SK-N-SH treated with all-trans-retinoic acid at 6 μM for 48 hours (cell line): ENCODE data around the gene POLD4.

Experiments
- ATAC-seq: fragments of 200-7000 bp; cut with Tn5 transposase; 3 replicates; pipeline ENCODE4 v1.9.1; 2020; ENCODE audit warnings: mild to moderate bottlenecking, moderate library complexity
- ARNTL ChIP-seq: fragments of 450-650 bp; formaldehyde crosslinking; IDR thresholded peaks from 2 replicates; pipeline ENCODE4 v1.5.0; 2020; ENCODE audit warnings: low read depth, mild to moderate bottlenecking, moderate library complexity, borderline replicate concordance
- BACH2 ChIP-seq: fragments of 250-450 bp; sonication (Bioruptor Pico); IDR thresholded peaks from 2 replicates; pipeline ENCODE4 v1.9.0; 2021; ENCODE audit warnings: mild to moderate bottlenecking, borderline replicate concordance
- CREB5 ChIP-seq: fragments of 250-450 bp; sonication (Bioruptor Pico); IDR thresholded peaks from 2 replicates; pipeline ENCODE4 v1.5.1; 2020; ENCODE audit warnings: low read depth, mild to moderate bottlenecking, moderate library complexity
- CSDC2 ChIP-seq: fragments of 250-450 bp; sonication (Bioruptor Pico); IDR thresholded peaks from 2 replicates; pipeline ENCODE4 v1.5.0; 2020; ENCODE audit warnings: mild to moderate bottlenecking, moderate library complexity
- ESRRG ChIP-seq: fragments of 250-450 bp; sonication (Bioruptor Pico); IDR thresholded peaks from 2 replicates; pipeline ENCODE4 v1.6.1; 2021; ENCODE audit warnings: mild to moderate bottlenecking
- OSR1 ChIP-seq: fragments of 250-450 bp; sonication (Bioruptor Pico); IDR thresholded peaks from 2 replicates; pipeline ENCODE4 v1.8.0; 2022; ENCODE audit warnings: moderate library complexity, mild to moderate bottlenecking, inconsistent platforms
- POU6F1 ChIP-seq: fragments of 250-450 bp; sonication (Bioruptor Pico); IDR thresholded peaks from 2 replicates; pipeline ENCODE4 v1.8.0; 2021; ENCODE audit warnings: low read depth, mild to moderate bottlenecking, moderate library complexity, borderline replicate concordance
- PPARA ChIP-seq: fragments of 250-450 bp; sonication (Bioruptor Pico); IDR thresholded peaks from 2 replicates; pipeline ENCODE4 v1.5.0; 2020; ENCODE audit warnings: mild to moderate bottlenecking, borderline replicate concordance
- RARB ChIP-seq: fragments of 250-450 bp; sonication (Bioruptor Pico); IDR thresholded peaks from 2 replicates; pipeline ENCODE4 v1.8.0; 2021; ENCODE audit warnings: mild to moderate bottlenecking, moderate library complexity
- SNAI2 ChIP-seq: fragments of 250-450 bp; sonication (Bioruptor Pico); IDR thresholded peaks from 2 replicates; pipeline ENCODE4 v1.5.0; 2020; ENCODE audit warnings: mild to moderate bottlenecking, moderate library complexity
- TCF4 ChIP-seq: fragments of 250-450 bp; sonication (Bioruptor Pico); IDR thresholded peaks from 2 replicates; pipeline ENCODE4 v1.8.0; 2021; ENCODE audit warnings: mild to moderate bottlenecking, moderate library complexity, borderline replicate concordance
- TOX ChIP-seq: fragments of 250-450 bp; sonication (Bioruptor Pico); IDR thresholded peaks from 2 replicates; pipeline ENCODE4 v1.8.0; 2021; ENCODE audit warnings: mild to moderate bottlenecking, moderate library complexity, borderline replicate concordance
- TSHZ2 ChIP-seq: fragments of 250-450 bp; sonication (Bioruptor Pico); IDR thresholded peaks from 2 replicates; pipeline ENCODE4 v1.5.0; 2020; ENCODE audit warnings: mild to moderate bottlenecking, moderate library complexity
- ZC3H10 ChIP-seq: fragments of 250-450 bp; sonication (Bioruptor Pico); IDR thresholded peaks from 2 replicates; pipeline ENCODE4 v1.5.1; 2021; ENCODE audit warnings: mild to moderate bottlenecking, moderate library complexity
- ZFP3 ChIP-seq: fragments of 250-450 bp; sonication (Bioruptor Pico); IDR thresholded peaks from 2 replicates; pipeline ENCODE4 v1.5.0; 2020; ENCODE audit warnings: mild to moderate bottlenecking, moderate library complexity
- ZFP30 ChIP-seq: fragments of 450-650 bp; formaldehyde crosslinking; IDR thresholded peaks from 2 replicates; pipeline ENCODE4 v1.5.0; 2022; ENCODE audit warnings: mild to moderate bottlenecking, moderate library complexity
- ZNF565 ChIP-seq: fragments of 450-650 bp; formaldehyde crosslinking; conservative IDR thresholded peaks from 2 replicates; pipeline ENCODE4 v1.5.0; 2020; ENCODE audit warnings: low read depth, mild to moderate bottlenecking, moderate library complexity
- ZNF70 ChIP-seq: fragments of 450-650 bp; formaldehyde crosslinking; IDR thresholded peaks from 2 replicates; pipeline ENCODE4 v1.5.0; 2020; ENCODE audit warnings: mild to moderate bottlenecking, moderate library complexity
- ZNF8 ChIP-seq: fragments of 450-650 bp; formaldehyde crosslinking; IDR thresholded peaks from 2 replicates; pipeline ENCODE4 v1.5.0; 2020; ENCODE audit warnings: mild to moderate bottlenecking, moderate library complexity
- TF ChIP-seq, protein P1 (sequence below): fragments of 250-450 bp; sonication (Bioruptor Pico); IDR thresholded peaks from 2 replicates; pipeline ENCODE4 v1.5.1; 2021; ENCODE audit warnings: mild to moderate bottlenecking, moderate library complexity
- TF ChIP-seq, protein P2 (sequence below): fragments of 250-450 bp; sonication (Bioruptor Pico); IDR thresholded peaks from 2 replicates; pipeline ENCODE4 v1.8.0; 2020; ENCODE audit warnings: mild to moderate bottlenecking, moderate library complexity, borderline replicate concordance

The POLD4 gene

GRCh38 chr11:67375320-67376055 lies 22.1 kb upstream of the POLD4 start (continued):
- TF ChIP-seq BACH2 (CRISPR knock-in tag) (no peak), CREB5 (CRISPR knock-in tag) (no peak), ESRRG (no peak), SNAI2 (CRISPR knock-in tag) (no peak), ZNF70 (CRISPR knock-in tag) (no peak)
- TF ChIP-seq, protein P1, sequence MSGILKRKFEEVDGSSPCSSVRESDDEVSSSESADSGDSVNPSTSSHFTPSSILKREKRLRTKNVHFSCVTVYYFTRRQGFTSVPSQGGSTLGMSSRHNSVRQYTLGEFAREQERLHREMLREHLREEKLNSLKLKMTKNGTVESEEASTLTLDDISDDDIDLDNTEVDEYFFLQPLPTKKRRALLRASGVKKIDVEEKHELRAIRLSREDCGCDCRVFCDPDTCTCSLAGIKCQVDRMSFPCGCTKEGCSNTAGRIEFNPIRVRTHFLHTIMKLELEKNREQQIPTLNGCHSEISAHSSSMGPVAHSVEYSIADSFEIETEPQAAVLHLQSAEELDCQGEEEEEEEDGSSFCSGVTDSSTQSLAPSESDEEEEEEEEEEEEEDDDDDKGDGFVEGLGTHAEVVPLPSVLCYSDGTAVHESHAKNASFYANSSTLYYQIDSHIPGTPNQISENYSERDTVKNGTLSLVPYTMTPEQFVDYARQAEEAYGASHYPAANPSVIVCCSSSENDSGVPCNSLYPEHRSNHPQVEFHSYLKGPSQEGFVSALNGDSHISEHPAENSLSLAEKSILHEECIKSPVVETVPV (CRISPR knock-in tag), result no peak
- TF ChIP-seq, all 23 proteins: peak for 0

- no peak for TF ChIP-seq TCF4 (CRISPR knock-in tag)
- TF ChIP-seq, all 23 proteins: peak for 0
- ATAC-seq, result peak; percentile 22
Observed at GRCh38 chr11:67374571-67375281, 21.4 kb upstream of the POLD4 start.

GRCh38 chr11:67373648-67374570 lies 20.6 kb upstream of the POLD4 start:
- ATAC-seq, result peak; percentile 71
- TF ChIP-seq OSR1 (CRISPR knock-in tag) (no peak), TCF4 (CRISPR knock-in tag) (no peak), ZNF8 (CRISPR knock-in tag) (no peak), RARB (CRISPR knock-in tag) (no peak), ARNTL (CRISPR knock-in tag) (no peak), ZC3H10 (CRISPR knock-in tag) (no peak), CSDC2 (no peak)
- TF ChIP-seq, protein P2, sequence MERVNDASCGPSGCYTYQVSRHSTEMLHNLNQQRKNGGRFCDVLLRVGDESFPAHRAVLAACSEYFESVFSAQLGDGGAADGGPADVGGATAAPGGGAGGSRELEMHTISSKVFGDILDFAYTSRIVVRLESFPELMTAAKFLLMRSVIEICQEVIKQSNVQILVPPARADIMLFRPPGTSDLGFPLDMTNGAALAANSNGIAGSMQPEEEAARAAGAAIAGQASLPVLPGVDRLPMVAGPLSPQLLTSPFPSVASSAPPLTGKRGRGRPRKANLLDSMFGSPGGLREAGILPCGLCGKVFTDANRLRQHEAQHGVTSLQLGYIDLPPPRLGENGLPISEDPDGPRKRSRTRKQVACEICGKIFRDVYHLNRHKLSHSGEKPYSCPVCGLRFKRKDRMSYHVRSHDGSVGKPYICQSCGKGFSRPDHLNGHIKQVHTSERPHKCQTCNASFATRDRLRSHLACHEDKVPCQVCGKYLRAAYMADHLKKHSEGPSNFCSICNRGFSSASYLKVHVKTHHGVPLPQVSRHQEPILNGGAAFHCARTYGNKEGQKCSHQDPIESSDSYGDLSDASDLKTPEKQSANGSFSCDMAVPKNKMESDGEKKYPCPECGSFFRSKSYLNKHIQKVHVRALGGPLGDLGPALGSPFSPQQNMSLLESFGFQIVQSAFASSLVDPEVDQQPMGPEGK, result peak; percentile 47; the same call in 1 of the 2 replicates

DNA sequence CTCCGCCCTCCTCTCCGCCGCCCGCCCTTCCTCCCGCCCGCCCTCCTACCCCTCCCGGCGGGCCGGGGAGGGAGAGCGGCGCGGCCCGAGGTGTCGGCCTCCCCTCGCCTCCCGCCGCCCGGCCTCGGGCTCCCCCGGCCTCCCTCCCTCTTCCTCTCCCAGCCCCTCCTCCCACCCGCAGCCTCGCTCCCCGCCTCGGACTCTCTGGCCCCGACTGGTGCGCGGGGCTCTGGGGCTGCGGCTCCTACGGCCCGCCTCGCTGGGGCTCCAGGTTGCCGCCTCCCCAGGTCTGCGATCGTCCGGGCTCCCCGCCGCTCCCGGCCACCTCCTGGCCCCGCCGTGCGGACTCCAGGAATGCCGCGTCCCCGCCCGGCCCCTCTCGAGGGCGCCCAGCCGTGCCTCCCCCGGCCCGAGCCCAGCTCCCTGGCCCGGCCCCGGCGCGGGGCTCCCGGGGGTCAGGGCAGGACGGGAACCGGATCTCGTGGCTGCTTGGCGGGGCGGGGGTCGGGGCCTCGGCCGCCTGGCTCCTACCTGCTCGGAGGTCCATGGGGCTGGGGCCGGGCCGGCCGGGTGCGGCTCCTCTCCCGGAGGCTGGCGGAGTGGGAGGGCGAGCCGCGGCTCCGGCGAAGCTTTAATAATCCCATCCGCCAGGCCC lies 19.8 kb upstream of the POLD4 start, which contains the start of gene CLCF1:
Gene CLCF1, minus strand, starts transcription at position 606 of the 655 bp plus-strand sequence. Its CDS starts 59 bp downstream, at position 547.
- peak; percentile 13 for ATAC-seq
- TF ChIP-seq SNAI2 (CRISPR knock-in tag) (no peak), RARB (CRISPR knock-in tag) (no peak), ZNF8 (CRISPR knock-in tag) (no peak), ZFP30 (CRISPR knock-in tag) (no peak), ZFP3 (CRISPR knock-in tag) (no peak), ZNF565 (CRISPR knock-in tag) (no peak), ZC3H10 (CRISPR knock-in tag) (no peak), TSHZ2 (CRISPR knock-in tag) (no peak), ZNF70 (CRISPR knock-in tag) (no peak), TOX (CRISPR knock-in tag) (no peak), POU6F1 (CRISPR knock-in tag) (no peak), BACH2 (CRISPR knock-in tag) (no peak), PPARA (no peak)
- TF ChIP-seq, protein P2, result no peak
